Epithelial cell of esophagus (primary cell): ENCODE results near the gene AGPAT2.
A peak's percentile ranks its signal among the peaks of the same experiment; 100 is the strongest.

Experiments used
- DNase-seq: peaks from one replicate; pipeline ENCODE4 v3.0.0; 2010; ENCODE audit warnings: low read depth
- H3K4me3 ChIP-seq: 2 replicates; pipeline ENCODE4 v1.5.1; 2011; ENCODE audit warnings: mild to moderate bottlenecking, low read length, control low read depth
- CTCF ChIP-seq: IDR thresholded peaks from 2 replicates; pipeline ENCODE4 v1.5.1; 2011; ENCODE audit warnings: low read depth, mild to moderate bottlenecking, low read length, control low read depth, inconsistent platforms; ENCODE audit not compliant: insufficient read depth; ENCODE audit errors: missing control alignments

Gene AGPAT2

DNA sequence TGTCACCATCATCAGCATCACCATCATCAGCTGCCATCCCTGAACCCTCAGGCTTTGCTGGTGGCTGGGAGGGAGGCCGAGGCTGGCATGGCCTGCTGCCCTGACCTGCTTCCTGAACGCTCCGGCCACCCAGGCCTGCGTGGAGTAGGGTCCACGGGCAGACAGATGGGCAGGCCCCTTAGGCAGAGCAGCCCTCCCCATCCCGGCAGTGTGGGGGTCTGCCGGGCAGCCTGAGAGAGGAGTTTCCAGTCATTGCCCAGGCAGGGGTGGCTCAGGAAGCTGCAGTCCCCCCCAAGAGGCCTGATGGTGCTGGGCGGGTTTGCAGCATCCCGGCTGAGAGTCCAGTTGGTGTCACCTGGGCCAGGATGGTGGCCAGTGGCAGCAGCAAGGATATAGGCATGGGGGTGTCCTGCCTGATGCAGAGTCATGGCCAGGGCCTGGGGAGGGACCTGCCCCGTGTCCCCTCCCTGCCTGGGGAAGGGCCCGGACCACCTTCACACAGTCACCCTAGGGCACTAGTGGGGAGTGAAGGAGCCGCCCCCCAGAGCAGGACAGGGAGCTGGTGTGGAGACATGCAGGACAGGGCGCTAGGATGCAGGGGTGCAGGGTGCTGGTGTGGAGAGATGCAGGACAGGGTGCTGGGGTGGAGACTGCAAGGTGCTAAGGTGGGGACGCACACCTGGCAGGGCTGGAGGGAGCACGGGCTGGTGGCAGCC, 32.3 kb downstream of the AGPAT2 start:
- TF ChIP-seq CTCF = no peak
- H3K4me3 ChIP-seq = no peak overlapping the region
- no peak for DNase-seq

- no peak overlapping the region for H3K4me3 ChIP-seq
- DNase-seq = no peak
- TF ChIP-seq CTCF = no peak
Measured at GRCh38 chr9:136653323-136654079, 33.8 kb downstream of the AGPAT2 start.

GRCh38 chr9:136651860-136652259, 35.4 kb downstream of the AGPAT2 start:
- H3K4me3 ChIP-seq = no peak overlapping the region
- TF ChIP-seq CTCF = no peak
- DNase-seq = peak; percentile 61

DNA sequence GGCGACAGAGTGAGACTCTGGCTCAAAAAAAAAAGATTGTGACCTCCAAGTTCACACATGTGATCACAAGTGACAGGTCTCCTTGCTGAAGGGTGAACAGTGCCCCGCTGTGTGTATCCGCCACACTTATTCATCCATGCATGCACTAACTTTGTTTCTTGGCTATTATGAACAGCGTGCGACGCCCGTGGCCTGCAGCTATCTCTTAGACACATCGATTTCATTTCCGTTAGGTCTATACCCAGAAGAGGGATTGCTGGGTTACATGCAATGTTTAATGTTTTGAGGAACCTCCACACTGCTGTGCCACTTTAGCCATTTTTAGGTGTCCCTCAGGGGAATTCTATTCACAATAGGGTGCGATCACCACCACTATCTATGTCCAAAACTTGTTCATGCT, 36.6 kb downstream of the AGPAT2 start:
- no peak overlapping the region for H3K4me3 ChIP-seq
- no peak for TF ChIP-seq CTCF
- no peak for DNase-seq

DNA sequence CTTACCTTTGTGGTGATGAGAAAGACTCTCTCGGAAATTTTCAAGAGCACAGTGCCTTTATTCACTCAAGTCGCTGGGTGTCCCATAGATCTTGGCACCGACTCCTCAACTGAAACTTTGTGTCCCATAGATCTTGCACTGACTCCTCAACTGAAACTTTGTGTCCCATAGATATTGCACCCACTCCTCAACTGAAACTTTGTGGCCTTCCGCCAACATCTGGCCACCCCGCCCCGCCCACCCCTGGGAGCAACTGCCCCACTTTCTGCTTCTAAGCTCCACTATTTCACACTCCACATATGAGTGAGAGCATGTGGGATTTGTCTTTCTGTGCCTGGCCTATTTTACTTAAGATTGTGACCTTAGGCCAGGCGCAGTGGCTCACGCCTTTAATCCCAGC, 37.2 kb downstream of the AGPAT2 start:
- DNase-seq = no peak

GRCh38 chr9:136648751-136649150, 38.5 kb downstream of the AGPAT2 start:
- TF ChIP-seq CTCF = no peak
- no peak overlapping the region for H3K4me3 ChIP-seq
- no peak for DNase-seq

More for the DNA sequence above, 37.2 kb downstream of the AGPAT2 start:
- no peak overlapping the region for H3K4me3 ChIP-seq
- no peak for TF ChIP-seq CTCF
